Measurements from ENCODE around the gene RAB6B.

Gene RAB6B

GRCh38 chr3:133834621-133835417 lies 60.9 kb downstream of the RAB6B start:
- no peak for TF ChIP-seq CTCF (IDR thresholded peaks at IDR 0.05)

- no peak for TF ChIP-seq CTCF (IDR thresholded peaks at IDR 0.05)
Observed at GRCh38 chr3:133833880-133834620, 61.6 kb downstream of the RAB6B start.

GRCh38 chr3:133833267-133833666 lies 62.4 kb downstream of the RAB6B start:
- TF ChIP-seq CTCF (IDR thresholded peaks at IDR 0.05): no peak

- TF ChIP-seq CTCF (IDR thresholded peaks at IDR 0.05): no peak
Observed at GRCh38 chr3:133832802-133833144, 62.9 kb downstream of the RAB6B start.

- no peak for TF ChIP-seq CTCF (IDR thresholded peaks at IDR 0.05)
Observed at GRCh38 chr3:133831966-133832801, 63.5 kb downstream of the RAB6B start.

GRCh38 chr3:133830071-133830470 lies 65.6 kb downstream of the RAB6B start:
- TF ChIP-seq CTCF (IDR thresholded peaks at IDR 0.05): no peak

GRCh38 chr3:133829310-133829707 lies 66.4 kb downstream of the RAB6B start:
- TF ChIP-seq CTCF (IDR thresholded peaks at IDR 0.05): no peak

Data from LNCAP (cell line).